Stimulated activated CD4-positive, alpha-beta T cell treated with anti-CD3 and anti-CD28 coated beads, TNF-alpha, amount 100 ng/mL, for 1 hour (primary cell): Measurements from ENCODE around the gene TERF2IP.
A peak's percentile ranks its signal among the peaks of the same experiment; 100 is the strongest.

ENCODE experiments used
- DNase-seq, 3 donors: peaks; one replicate each; pipeline ENCODE4 v3.0.0-alpha.2; 2020; ENCODE audit warnings: low read depth in 3 of 3, low spot score in 1 of 3

TERF2IP gene

GRCh38 chr16:75635036-75635435 is 12.5 kb upstream of the TERF2IP start:
- no peak for DNase-seq

- no peak for DNase-seq
Observed at GRCh38 chr16:75640598-75640997, 7.0 kb upstream of the TERF2IP start.

- DNase-seq = no peak
Observed at GRCh38 chr16:75644240-75645012, 3.1 kb upstream of the TERF2IP start.

- DNase-seq = no peak
Observed at GRCh38 chr16:75647112-75647491, 471 bp upstream of the TERF2IP start.

DNA sequence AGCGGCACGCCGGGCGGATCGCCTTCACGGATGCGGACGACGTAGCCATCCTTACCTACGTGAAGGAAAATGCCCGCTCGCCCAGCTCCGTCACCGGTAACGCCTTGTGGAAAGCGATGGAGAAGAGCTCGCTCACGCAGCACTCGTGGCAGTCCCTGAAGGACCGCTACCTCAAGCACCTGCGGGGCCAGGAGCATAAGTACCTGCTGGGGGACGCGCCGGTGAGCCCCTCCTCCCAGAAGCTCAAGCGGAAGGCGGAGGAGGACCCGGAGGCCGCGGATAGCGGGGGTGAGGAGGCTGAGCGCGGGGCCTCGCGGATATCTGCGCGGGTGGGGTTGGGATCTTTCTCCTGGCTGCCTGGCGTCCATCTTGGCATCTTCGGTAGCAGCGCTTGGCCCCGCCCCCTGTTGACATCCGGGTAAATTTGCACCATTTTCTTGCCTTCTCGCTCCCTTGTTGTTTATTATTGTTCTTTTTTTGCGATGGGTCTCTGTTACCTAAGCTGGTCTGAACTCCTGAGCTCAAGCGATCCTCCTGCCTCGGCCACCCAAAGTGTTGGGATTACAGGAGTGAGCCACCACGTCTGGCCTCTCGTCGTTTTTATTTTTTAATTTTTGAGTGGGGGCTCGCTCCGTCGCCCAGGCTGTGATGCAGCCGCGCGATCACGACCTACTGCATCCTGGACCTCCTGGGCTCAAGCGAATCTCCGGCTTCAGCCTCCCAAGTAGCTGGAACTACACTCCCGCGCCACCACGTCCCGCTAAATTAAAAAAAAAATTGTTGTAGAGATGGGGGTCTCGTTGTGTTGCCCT is 898 bp downstream of the TERF2IP start:
- peak; percentile 53 to 77 (median 62) for DNase-seq

DNA sequence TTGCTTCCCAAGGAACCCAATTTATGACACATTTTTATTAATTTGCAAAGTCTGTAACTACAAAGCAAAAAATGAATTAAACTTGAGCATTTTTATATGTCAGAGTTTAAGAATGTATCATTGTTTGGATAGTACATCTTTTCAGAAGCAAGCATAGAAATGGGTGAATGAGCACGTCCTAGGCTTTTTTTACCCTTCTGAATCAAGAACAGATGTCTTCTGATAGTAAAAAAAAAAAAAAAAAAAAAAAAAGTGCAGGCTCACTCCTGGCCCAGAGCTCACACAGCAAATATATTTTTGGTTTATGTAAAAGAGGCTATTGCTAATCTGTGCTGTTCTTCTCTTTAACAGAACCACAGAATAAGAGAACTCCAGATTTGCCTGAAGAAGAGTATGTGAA is 6.3 kb downstream of the TERF2IP start:
- DNase-seq = no peak

DNA sequence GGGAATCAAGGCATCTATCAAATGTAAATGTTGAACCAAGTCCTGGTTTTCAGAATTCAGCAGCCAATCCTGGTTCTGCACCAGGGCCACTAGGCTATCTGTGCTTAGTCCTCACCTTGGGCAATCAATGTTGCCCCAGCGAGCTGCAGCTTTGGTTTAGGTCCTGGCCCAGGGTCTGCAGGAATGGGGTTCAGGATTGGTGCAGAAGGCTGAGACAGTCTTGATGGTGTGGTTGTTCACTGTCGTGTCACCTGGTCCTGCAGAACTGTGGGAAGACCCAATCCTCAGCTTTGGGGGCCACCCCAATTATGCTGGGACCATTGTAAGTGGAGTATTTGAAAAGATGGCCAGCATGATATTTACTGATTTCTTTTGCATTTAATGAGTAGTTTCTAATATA is 10.6 kb downstream of the TERF2IP start:
- no peak for DNase-seq

- DNase-seq = no peak
Observed at GRCh38 chr16:75660321-75660720, 12.7 kb downstream of the TERF2IP start.

GRCh38 chr16:75660726-75661302 is 13.2 kb downstream of the TERF2IP start:
- no peak for DNase-seq

GRCh38 chr16:75667503-75667902 is 19.9 kb downstream of the TERF2IP start:
- DNase-seq = no peak

DNA sequence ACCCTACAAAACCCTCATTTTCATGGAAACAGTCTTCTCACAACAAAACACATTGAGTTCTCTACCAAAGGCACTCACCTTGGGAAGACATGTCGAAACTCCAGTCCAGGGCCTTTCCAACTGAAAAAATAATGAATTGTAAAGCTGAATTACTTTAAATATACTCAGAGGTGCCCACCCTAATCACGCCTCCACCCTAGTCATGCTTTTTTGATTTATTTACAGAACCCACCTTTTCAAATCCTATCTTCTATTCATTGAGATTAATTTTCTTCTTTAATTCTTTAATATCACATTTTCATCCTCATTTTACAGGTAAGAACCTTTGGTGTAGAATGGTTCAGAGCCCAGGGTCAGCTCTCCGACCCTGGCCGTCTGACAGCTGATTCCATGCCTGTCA is 29.3 kb downstream of the TERF2IP start, which contains the start of gene CPHXL2:
CPHXL2 (minus strand) TSS at position 101 of the 400 bp plus-strand sequence; CDS start at position 91, 10 bp downstream.
- DNase-seq = no peak

GRCh38 chr16:75679366-75679765 is 31.8 kb downstream of the TERF2IP start:
- no peak for DNase-seq

DNA sequence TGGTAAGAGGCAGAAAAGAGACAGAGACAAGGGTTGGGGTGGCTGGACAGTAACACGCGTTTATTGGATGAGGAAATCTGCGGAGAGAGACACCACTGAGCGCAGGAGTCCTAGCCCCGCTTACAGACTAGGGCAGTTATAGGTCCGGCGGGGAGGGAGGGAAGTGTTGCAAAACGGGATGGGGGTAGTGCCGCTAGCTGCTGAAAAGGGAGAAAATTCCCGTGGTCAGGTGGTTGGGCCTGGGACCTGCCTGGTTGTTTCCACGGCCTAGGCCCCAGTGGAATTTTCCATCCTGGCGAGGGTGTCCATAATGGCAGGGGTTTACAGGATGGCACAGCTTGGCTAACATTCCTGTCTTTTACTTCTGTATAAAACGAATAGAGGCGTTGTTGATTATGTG is 34.7 kb downstream of the TERF2IP start:
- DNase-seq = no peak

DNA sequence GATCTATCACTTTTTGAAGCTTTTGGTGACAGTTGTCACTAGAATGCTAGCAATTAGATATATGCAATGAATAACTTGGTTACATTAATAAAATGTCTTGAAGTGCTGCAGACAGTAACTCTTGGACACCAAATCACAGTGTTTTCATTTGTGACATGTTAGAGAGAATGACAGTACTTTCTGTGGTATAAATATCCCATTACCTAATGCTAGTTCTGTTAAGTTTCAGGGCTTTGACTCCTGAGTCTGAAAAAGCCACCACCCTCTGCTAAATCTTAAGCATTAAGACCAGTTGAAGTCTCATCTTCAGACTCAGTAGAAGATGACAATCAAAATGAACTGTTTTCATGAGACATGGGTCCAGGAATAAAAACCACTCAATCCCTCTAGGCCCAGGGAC is 39.8 kb downstream of the TERF2IP start:
- no peak for DNase-seq

GRCh38 chr16:75695708-75696107 is 48.1 kb downstream of the TERF2IP start:
- DNase-seq = no peak

GRCh38 chr16:75697571-75697970 is 50.0 kb downstream of the TERF2IP start:
- DNase-seq = no peak

GRCh38 chr16:75701361-75701760 is 53.8 kb downstream of the TERF2IP start, which contains the start of gene DUXB:
TSS of gene DUXB (minus strand) at chr16:75701461. CDS start at chr16:75701418, 43 bp downstream.
- no peak for DNase-seq

DNA sequence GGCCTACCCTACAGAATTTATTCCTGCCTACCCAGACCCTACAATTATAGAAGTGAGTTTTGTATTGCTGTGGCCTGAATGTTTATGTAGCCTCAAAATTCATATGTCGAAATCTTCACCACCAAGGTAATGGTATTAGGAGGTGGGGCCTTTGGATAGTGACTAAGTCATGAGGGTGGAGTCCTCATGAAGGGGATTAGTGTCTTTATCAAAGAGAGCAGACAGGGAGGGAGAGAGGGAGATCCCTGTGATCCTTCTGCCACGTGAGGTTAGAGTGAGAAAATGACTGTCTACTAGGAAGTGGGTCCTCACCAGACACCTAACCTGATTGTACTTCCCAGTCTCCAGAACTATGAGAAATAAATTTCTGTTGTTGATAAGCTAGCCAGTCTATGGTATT is 54.7 kb downstream of the TERF2IP start:
- no peak for DNase-seq

DNA sequence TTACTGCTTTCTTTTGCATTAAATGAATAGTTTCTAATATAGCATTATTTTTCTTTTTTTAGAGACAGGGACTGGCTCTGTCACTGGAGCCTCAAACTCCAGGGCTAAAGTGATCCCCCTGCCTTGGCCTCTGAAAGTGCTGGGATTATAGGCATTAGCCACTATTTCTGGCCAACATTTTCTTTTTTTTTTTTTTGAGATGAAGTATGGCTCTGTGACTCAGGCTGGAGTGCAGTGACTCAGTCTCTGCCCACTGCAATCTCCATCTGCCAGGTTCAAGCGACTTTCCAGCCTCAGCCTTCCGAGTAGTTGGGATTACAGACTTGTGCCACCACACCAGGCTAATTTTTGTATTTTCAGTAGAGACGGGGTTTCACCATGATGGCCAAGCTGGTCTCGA is 55.7 kb downstream of the TERF2IP start:
- DNase-seq = no peak
